Cardiac septum (tissue), 1 donor: ENCODE results near the gene EVL. TPM values are rescaled to one million over a fixed set of nuclear protein-coding genes. Genes with fewer than 3 reads are reported as not detected.
"Not testable (repeated sequence)": the region's sequence is repeated elsewhere in the genome, so short reads cannot be mapped to it uniquely, and the experiment has no call there.

Experiments
- DNase-seq: peaks from one replicate; pipeline ENCODE4 v3.0.0-alpha.2; 2020; ENCODE audit warnings: low spot score
- intact Hi-C: fragments of 100-400 bp; cut with DNase I; formaldehyde crosslinking; loops from one replicate; pipeline ENCODE4 v1.14.0; 2022
- total RNA-seq: library from RNA; stranded (reverse); fragmentation: NEBNext Ultra II Directional; extraction: Animal tissue kit (Norgen Biotek cat#: 25700); gene quantifications from one replicate; pipeline ENCODE4 v1.2.1, GENCODE V29; 2021
- donor health status: DM: no; HTN: no; CAD: no.

EVL gene
- total RNA-seq, 1 donor from 2014 or later: 46.3 TPM

DNA sequence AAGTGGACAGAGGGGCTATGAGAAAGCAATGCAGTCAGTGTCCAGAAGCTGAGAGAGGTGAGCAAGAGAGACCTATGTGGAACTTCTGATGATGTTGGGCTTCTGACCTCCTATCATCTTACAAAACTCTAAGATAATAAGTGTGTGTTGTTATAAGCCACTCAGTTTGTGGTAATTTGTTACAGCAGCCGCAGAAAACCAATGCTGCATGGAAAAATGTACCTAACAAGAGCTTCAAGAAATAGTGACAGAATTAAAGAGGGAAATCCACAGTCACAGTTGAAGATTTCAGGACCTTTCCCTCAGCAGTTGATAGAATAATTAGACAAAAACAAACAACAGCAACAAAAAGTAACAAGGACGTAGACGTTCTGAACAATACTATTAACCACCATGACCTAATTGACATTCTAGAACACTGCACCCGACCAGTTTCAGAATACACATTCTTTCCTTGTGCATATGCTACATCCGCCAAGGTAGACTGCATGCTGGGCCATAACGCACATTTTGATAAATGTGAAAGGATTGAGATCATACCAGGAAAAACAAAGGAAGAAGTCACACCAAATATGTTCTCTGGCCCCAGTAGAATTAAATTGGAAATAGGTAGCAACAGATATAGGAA, 1.8 kb upstream of the EVL start:
- no peak for DNase-seq
- intact Hi-C loops: no loop called here

- DNase-seq, intact Hi-C loops: not testable (repeated sequence)
Observed at GRCh38 chr14:100064335-100065092, 708 bp upstream of the EVL start.

- intact Hi-C loops: no loop called here
- no peak for DNase-seq
Observed at GRCh38 chr14:100065942-100066574, 836 bp downstream of the EVL start.

GRCh38 chr14:100066962-100067361, 1.7 kb downstream of the EVL start:
- intact Hi-C loops: no loop called here

GRCh38 chr14:100067481-100067880, 2.3 kb downstream of the EVL start:
- DNase-seq: no peak
- intact Hi-C loops: no loop called here

More at GRCh38 chr14:100066962-100067361, 1.7 kb downstream of the EVL start:
- no peak for DNase-seq

DNA sequence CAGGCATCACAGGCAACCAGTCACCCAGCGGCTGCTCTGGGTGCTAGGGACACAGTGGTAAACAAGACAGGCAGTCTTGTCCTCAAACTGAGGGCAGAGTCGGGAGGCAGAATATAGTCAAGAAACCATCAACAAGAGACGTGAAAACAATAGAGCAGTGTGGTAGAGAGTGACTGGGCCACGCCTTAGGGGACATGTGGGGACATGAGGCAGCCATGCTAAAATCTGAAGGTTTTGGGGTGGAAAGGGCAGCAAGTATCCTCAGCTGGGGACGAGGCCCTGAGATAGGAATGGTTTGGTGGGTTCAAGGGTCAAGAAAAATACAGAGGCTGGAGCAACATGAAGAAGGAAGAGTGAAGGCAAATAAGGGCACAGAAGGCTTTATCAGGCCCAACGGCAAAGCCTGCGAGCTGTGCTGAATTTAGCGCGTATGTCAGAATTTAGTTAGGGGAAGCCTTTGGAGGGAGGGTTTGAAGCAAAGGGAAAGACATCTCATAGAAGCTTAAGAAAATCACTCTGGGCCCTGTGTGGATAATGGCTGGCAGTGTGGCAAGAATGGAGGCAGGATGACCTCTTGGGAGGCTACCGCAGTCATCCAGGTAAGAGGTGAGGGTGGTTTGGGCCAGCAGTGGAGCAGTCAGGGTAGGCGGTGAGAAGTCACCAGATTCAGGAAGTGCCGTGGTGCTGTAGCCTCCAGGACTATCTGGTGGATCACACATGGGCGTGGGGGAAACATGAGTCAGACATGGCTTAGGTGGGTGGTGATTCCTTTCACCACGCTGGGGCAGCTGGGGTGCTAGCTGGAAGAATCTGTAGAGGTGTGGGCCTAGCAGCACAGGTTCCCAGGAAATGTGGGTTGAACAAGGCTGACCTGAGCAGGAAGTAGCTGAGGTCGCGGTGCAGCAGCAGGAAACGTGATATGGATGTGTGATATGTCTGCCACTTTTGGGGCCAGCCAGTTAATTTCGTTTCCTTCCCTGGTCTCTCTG, 3.0 kb downstream of the EVL start:
- intact Hi-C loops: no loop called here
- peak; percentile 79 for DNase-seq

DNA sequence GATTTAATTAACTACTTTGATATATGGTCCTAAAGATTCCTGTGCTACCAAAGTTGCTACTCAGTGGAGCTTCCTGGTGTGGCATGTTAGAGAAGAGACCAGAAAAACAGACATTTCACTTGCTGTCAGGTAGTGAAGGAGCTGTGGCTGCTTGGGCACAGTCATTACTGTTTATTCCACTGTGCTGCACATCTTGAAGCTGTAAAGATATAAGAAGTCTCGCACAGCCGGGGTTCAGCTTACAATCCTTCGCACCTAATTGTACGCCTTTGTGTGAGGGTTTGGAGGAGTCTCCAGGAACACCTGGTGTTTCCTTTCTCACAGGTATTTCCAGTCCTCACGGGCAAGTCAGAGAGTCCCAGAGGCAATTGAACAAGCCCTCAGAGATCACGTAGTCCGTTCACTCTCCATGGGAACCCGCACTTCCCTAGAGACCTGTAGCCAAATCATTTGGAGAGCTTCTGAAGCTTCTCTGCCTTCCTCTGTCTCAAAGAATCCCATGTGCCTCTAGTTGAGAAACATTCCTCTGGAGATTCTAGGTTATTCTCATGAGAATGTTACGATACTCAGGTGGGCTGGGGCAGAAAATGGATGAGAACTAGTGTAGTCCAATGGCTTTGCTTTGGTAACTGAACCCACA, 4.1 kb downstream of the EVL start:
- intact Hi-C loops: no loop called here
- DNase-seq: no peak

DNA sequence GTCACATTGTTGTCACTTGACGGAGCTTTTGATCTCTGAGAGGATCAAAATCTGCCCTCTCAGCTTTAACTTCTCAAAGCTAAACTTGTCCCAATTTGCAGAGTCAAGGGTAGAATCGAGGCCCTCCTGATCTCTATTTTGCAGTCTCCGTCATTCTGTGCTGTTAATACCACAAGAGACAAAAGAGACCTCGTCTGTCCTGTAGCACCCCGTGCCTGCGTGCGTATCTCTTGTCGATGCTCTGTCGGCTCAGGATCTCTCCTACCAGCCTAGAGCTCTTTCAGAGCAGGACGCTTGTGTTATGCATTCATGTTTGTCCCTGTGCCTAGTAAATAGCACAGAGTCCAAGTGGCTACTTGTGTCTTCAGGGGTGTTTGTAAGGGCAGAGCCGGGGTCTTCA, 5.1 kb downstream of the EVL start:
- DNase-seq: no peak
- intact Hi-C loops: no loop called here

- no peak for DNase-seq
- intact Hi-C loops: no loop called here
Observed at GRCh38 chr14:100071545-100071944, 6.3 kb downstream of the EVL start.

DNA sequence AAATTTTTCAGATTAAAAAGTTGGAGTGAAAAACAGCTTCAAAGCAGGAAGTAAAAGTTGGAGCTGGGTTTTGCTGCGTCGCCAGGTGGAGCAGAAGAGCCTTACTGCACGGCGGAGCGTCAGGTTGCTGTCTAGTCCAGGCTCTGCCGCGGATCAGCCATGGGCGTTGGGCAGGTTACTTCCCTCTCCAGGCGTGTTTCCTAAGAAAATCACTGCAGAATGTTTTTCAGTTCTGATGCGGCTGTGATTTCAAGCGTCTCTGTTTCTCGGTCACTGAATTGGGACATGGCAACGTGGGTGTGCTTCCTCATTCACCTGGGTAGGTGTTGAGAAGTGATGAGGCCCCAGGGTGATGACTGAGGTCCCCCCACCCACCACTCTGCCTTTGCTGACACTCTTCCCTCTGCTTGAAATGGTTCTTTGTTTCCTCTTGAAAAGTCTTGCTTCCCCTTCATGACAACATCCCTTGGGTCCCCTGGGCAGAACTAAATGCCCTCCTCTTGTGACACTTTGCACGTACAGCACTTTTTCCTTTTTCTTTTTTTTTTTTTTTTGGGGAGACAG, 7.6 kb downstream of the EVL start:
- intact Hi-C loops: no loop called here
- DNase-seq: no peak

DNA sequence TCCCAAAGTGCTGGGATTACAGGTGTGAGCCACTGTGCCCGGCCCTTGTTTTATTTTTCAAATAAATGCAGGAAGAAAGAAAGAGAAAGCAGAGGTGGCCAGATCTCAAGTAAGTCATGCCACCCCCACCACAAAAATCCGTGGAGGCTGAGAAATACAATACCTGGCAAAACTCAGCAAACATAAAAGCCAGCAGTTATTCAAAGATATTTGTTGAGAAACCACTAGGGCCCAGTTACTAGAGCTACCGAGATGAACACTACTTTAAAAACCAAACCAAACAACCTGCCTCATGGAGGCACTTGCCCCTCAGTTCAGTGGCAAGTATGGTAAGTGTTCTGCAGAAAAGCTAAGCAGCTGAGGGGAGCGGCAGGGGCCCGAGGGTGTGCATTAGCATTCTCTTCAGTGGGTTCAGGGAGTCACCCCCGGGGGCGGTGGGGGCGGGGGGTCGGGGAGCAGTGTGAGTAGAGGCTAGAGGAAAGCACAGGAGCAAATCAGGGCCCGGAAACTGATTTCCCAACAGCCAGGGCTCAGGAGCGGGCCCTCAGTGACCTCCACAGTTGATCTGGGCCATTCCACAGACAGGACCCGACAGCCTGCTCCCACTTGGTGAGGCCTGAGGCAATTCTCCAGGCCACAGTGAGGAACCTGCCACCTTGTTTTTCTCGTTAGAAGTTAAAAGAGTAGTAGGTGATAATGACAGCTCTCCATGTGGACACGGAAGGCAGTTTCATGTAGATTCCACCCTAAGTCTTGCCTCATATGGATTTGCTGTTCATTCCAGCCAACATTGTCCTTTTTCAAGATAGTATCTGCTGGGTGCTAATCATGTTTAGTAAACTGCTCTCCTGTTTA, 8.6 kb downstream of the EVL start:
- intact Hi-C loops: no loop called here
- no peak for DNase-seq

DNA sequence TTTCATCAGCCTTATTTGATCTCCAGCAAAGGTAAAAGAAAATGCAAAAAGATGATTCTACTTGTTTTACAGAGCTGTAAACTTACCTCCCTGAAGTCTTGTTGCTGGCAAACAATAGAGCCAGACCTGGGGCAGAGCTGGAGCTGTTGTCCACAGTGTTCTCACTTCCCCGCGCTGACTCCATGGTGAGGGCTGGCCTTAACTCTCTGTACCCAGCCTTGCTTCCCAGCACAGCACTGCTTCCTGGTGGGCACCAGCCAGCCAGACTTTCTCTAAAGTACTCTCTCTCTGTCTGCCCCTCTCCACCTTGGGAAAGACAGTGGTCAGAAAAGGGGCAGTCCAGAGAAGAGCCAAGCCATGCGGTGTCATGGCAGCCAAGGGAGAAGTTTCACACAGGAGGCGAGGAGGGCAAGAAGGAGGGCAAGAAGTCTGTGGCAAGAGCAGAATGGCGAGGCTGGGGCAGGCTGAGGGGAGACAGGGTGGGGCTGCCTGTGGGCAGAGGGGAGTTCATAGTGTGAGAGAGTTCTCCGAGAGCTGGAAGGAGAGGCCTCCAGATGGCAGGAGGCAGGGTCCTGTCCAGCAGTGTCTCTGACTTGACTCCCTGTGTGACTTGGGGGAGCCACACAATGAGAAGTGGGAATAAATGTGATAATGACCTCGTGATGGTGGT, 9.3 kb downstream of the EVL start:
- intact Hi-C loops: no loop called here
- DNase-seq: no peak

GRCh38 chr14:100075681-100076080, 10.5 kb downstream of the EVL start:
- intact Hi-C loops: no loop called here
- no peak for DNase-seq

DNA sequence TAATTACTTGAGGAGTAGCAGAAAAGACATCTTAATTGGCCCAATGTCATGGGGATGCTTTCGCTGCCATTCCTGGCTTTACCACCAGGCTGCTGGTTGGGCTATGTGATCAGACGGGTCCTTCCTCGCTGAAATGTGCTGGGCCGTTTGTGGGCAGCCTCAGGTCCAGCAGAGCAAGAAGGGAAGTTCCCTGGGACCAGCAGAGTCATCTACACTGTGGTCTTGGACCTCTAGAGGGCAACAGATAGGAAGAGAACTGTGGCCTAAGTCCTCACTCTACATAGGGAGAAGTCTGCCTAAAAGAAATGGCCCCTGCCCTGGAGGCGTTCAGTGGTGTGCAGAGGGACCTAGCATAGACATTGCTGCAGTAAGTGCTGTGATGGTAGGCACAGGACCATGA, 10.9 kb downstream of the EVL start:
- DNase-seq: no peak
- intact Hi-C loops: no loop called here

DNA sequence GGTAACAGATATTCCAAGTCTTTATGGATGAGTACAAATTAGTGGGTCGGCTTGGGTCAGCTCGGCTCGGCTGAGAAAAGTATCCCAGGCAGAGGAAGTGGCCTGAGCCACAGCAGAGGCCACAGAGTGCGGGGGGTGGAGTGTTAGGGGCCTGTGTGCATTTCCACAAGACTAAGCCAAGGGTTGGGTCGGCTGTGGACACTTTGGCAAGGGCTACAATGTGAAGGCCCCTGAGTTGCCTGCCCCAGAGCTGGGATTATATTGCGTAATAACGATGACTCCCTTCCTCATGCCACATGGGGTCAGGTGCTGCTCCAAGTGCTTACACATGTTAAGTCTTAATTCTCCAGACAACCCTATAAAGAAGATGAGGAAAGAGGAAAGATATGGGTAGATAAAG, 11.4 kb downstream of the EVL start:
- DNase-seq: no peak
- intact Hi-C loops: no loop called here

- DNase-seq: no peak
- intact Hi-C loops: no loop called here
Observed at GRCh38 chr14:100077441-100077840, 12.2 kb downstream of the EVL start.

DNA sequence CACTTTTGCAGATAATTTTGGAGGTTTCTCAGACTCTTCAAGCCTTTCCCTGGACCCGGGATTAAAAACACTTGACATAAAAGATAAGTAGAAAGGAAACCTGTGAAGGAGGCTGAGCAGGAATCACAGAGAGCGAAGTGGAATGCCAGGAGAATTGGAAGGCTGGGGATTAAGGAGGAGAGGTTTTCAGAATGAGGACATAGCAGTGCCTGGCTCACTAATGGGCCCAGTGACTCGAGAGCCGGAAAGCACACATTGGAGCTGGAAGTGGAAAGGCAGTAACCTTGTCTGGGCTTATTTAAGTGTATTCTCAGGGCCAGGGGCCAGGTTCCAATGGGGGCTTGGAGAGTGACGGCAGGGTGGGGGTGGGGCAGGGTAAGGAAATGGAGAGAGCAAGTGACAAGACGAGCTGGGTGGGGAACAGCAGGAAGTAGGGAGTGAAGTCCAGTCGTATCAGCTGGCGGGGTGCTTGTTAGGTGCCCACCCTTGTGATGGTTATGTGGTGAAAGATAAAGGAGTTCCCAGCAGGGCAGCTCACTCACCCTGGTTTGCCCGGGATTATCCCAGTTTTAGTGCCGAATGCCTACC, 13.1 kb downstream of the EVL start:
- no peak for DNase-seq
- intact Hi-C loops: no loop called here
